Uterus (tissue), 2 donors: ENCODE results near the gene ADCY6.

Experiments
- CTCF ChIP-seq, 4 experiments: fragments of 200-600 bp in 2 of 4; fragments of 450-650 bp in 2 of 4; sonication (generic) in 2 of 4; IDR thresholded peaks; one replicate each; pipeline ENCODE4 v1.5.1; 2016 to 2019; ENCODE audit warnings: antibody characterized with exemption in 4 of 4, mild to moderate bottlenecking in 2 of 4, moderate library complexity in 1 of 4
- POLR2A ChIP-seq, 2 donors: fragments of 450-650 bp; IDR thresholded peaks; one replicate each; pipeline ENCODE4 v1.6.1; 2016; ENCODE audit warnings: antibody characterized with exemption in 2 of 2, mild to moderate bottlenecking in 1 of 2, moderate library complexity in 1 of 2

- TF ChIP-seq CTCF (IDR thresholded peaks at IDR 0.05) (no peak), POLR2A (IDR thresholded peaks at IDR 0.05) (no peak)
Observed at GRCh38 chr12:48824112-48824511, 35.2 kb upstream of the ADCY6 start.
